Inflammatory macrophage (primary cell): ENCODE measurements around the gene GFY.
"Not testable (repeated sequence)": the region's sequence is repeated elsewhere in the genome, so short reads cannot be mapped to it uniquely, and the experiment has no call there.

Experiments used
- DNase-seq, 2 donors: peaks; one replicate each; pipeline ENCODE4 v3.0.0-alpha.2; 2020 to 2022

GFY gene

DNA sequence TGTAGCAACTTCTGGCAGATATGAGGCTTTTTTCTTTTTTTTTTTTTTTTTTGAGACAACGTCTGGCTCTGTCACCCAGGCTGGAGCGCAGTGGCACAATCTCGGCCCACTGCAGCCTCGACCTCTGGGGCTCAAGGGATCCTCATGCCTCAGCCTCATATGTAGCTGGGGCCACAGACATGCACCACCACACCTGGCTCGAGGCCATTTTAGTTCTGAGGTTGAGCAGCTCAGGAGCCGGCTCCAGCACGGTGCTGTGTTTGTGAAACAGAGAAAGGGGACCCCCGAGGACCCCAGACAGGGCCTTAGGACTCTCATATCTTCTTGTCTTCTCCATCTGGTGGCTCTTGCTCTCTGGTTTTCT lies 45.4 kb downstream of the GFY start:
- no peak for DNase-seq

DNA sequence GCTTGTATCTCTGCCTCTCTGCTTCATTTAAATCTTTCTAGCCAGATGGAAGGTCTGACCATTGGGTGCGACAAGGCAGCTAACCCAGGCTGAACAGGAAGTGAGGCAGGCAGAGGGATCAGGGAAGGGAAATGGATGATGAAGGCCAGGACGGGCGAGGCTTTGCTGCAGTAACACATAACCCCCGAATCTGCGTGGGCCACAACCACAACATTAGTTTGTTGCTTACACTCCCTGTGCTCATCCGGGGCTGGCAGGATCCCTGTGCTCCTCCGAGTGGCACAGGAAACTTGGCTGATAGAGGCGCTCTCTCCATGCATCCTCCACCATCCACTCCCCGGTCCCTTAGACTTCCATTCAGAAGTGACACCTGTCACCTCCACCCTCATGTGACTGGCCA lies 47.7 kb downstream of the GFY start:
- DNase-seq = peak in 1 of 2 donors; percentile 9

DNA sequence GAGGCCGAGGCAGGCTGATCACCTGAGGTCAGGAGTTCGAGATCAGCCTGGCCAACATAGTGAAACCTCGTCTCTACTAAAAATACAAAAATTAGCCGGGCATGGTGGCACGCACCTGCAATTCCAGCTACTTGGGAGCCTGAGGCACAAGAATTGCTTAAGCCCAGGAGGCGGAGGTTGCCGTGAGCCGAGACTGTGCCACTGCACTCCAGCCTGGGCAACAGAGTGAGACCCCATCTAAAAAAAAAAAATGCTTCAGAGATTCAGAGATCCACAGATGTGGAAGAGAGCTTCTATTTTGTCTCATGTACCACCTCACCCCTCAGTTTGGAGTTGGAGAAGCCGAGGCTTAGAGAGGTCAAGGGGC lies 48.3 kb downstream of the GFY start:
- DNase-seq = not testable (repeated sequence)

DNA sequence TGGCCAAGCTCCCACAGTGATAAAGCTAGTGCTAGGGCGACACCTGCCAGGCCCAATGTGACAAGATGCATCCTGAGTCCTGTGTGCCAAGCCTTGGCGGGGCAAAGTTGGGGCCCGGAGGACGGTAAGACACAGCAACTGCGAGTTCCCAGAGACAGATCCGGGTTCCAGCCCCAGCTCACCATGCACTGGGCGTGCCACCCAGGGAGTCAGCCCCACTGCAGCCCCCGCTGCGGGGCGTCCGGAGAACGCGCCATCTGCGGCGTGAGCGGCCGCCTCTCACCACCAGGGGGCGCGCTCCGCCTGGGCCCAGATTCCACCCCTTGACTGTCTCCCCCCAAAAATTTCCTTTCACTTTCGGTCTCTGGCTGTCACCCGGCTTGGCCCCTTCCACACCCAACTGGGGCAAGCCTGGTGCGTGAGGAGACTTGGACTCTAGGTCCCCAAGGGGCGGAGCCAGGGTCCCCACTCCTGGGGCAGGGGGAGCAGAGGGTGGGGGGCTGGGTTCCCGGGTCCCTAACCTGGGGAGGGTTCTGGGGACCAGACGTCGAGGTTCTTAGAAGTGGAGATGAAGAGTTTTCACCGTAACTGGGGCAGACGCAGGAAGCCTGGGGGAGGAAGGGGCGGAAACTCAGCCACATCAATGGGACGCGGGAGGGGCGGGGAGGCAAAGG lies 48.8 kb downstream of the GFY start, which contains the start of gene FLT3LG:
Gene FLT3LG, plus strand, starts transcription at position 348 of the 674 bp plus-strand sequence. CDS start 425 bp downstream, outside the sequence.
- DNase-seq = peak; percentile 69 to 70

DNA sequence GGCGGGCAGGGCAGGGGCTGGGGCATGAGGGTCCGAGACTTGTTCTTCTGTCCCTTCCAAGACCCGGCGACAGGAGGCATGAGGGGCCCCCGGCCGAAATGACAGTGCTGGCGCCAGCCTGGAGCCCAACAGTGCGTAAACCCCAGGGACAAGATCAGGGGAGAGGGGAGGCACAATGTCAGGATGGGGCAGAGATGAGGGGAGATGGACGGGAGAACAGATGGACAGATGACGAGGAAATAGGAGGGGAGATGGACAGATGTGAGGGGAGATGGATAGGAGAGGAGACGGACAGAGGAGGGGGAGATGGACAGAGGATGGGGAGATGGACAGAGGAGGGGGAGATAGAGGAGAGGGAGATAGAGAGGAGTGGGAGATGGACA lies 49.3 kb downstream of the GFY start:
- no peak for DNase-seq

DNA sequence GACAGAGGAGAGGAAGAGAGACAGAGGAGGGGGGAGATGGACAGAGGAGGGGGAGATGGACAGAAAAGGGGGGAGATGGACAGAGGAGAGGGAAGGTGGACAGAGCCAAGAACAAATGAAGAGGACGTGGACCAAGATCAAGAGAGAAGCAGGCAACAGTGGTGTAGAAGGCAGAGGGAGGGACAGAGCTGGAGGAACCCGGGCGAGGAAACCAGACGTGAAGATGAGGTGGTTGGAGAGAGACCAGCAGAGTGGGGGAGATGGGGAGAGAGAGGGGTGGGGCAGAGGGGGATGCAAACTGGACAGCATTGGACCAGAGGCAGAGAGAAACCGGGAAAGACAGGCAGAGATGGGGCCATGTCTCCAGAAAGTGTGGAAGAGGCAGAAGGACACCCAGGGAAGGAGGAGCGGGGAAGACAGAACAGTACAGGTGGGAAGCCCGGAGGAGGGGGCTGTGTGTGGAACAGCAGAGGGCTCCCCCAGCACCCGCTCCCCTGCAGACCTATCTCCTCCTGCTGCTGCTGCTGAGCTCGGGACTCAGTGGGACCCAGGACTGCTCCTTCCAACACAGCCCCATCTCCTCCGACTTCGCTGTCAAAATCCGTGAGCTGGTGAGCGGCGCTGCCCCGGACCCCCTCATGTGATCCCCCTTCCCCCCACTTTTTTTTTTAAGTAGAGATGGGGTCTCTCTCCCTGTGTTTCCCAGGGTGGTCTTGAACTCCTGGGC lies 50.2 kb downstream of the GFY start:
- DNase-seq = no peak

DNA sequence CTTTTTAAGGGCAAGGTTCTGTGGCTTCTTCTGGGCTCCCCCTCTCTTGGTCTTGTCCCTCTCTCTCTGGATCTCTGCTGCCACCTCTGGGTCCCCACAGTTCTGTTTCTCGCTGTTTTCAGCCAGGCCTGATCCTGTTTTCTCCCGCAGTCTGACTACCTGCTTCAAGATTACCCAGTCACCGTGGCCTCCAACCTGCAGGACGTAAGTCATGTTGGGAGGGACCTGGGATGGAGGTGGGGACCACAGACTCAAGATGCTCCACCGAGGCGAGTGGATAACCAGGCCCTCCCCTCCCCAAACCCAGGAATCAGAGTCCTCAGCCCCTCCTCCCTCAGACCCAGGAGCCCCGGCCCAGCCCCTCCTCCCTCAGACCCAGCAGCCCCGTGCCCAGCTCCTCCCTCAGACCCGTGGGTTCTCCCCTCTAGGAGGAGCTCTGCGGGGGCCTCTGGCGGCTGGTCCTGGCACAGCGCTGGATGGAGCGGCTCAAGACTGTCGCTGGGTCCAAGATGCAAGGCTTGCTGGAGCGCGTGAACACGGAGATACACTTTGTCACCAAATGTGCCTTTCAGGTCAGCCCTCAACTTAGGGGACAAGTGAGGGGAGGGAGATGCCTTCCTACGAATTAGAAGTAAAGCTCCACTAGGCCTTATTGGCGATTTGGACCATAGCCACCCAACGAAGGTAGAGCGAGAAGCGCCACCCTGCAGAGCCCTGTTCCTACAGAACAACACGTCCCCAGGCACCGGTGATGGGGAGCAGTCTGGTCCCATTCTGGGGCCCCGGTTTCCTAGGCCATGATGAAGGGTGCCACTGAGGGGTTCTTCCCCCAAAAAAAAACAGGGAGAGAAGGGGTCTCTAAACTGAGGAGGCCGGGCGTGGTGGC lies 51.0 kb downstream of the GFY start:
- DNase-seq = peak; percentile 13 to 38
